ENCODE measurements around the gene ZAP70. TPM values are rescaled to one million over a fixed set of nuclear protein-coding genes. Genes with fewer than 3 reads are reported as not detected.

ZAP70 gene
- total and polyA plus RNA-seq, 2 of the 13 experiments (the other 11 are each of a cell fraction or from before 2014, with no cell fraction given): 0.51 to 4.0 TPM

DNA sequence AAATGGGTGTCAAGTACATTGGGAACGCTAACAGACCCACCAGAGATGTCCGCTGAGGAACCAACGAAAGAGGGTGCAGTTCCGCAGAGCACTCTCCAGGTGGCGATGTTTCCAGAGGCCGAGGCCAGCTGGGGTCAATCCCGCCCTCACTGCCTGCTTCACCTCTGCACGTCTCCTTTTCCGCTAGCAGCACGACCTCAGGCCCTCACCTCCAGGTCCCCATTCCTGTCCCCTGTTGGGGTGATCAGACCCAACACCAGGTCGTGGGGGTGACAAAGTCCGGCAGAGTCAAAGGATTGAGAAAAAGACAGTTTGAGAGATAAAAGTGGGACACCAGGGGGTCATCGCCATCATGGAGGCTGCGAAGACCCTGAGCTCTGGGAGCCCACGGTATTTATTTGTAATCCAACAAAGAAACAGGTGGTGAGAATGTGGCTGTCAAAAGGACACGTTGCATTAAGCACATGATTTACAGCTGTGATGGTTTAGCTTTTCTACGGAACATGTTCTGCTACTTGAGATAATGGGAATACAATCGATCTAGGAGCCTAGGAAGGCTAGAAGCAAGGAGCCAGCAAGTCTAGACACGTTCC is 27.3 kb downstream of the ZAP70 start (continued):
- TF ChIP-seq, protein P1, sequence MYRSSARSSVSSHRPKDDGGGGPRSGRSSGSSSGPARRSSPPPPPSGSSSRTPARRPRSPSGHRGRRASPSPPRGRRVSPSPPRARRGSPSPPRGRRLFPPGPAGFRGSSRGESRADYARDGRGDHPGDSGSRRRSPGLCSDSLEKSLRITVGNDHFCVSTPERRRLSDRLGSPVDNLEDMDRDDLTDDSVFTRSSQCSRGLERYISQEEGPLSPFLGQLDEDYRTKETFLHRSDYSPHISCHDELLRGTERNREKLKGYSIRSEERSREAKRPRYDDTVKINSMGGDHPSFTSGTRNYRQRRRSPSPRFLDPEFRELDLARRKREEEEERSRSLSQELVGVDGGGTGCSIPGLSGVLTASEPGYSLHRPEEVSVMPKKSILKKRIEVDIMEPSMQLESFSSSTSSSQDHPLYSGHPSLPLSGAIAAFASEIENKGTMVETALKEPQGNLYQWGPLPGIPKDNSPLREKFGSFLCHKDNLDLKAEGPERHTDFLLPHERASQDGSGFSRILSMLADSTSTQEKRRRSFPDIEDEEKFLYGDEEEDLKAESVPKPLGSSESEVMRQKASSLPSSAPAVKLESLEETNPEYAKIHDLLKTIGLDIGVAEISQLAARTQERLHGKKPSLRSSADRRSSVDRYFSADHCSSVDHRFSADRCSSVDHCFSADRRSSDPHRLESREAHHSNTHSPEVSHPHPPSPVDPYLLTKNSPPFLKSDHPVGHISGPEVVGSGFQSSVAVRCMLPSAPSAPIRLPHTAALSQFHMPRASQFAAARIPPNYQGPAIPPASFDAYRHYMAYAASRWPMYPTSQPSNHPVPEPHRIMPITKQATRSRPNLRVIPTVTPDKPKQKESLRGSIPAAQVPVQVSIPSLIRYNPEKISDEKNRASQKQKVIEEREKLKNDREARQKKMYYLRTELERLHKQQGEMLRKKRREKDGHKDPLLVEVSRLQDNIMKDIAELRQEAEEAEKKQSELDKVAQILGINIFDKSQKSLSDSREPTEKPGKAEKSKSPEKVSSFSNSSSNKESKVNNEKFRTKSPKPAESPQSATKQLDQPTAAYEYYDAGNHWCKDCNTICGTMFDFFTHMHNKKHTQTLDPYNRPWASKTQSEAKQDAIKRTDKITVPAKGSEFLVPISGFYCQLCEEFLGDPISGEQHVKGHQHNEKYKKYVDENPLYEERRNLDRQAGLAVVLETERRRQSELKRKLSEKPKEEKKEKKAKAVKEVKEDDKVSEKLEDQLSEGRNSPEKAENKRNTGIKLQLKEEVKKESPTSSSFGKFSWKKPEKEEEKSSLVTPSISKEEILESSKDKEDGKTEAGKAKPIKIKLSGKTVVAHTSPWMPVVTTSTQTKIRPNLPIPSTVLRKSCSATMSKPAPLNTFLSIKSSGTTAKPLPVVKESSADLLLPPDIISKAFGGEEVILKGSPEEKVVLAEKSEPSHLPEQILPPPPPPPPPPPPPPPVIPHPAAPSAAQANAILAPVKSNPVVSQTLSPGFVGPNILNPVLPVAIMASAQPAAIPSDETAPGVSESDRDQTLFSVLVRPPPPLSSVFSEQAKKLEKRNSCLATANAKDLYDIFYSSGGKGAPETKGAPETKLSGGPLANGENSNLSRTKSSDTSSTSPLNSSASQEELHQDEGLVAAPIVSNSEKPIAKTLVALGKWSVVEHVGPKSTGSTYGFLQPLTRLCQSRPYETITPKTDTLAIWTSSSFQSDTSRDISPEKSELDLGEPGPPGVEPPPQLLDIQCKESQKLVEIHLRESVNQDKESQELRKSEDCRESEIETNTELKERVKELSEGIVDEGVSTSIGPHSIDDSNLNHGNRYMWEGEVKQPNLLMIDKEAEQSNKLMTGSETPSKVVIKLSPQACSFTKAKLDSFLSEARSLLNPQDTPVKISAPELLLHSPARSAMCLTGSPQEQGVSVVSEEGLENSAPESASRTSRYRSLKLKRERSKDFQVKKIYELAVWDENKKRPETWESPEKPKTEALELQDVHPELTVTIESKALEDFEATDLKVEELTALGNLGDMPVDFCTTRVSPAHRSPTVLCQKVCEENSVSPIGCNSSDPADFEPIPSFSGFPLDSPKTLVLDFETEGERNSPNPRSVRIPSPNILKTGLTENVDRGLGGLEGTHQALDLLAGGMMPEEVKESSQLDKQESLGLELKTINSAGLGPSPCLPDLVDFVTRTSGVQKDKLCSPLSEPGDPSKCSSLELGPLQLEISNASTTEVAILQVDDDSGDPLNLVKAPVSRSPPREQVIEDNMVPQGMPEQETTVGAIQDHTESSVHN (CRISPR knock-in tag; IDR thresholded peaks at IDR 0.05): 0 out of 2 replicates have a peak, but pooled peaks have one; percentile 52
- TF ChIP-seq ZNF354B (CRISPR knock-in tag; IDR thresholded peaks at IDR 0.05) (0 out of 2 replicates have a peak, but pooled peaks have one; percentile 25), STAT5B (CRISPR knock-in tag; IDR thresholded peaks at IDR 0.05) (no peak), NAIF1 (CRISPR knock-in tag; IDR thresholded peaks at IDR 0.05; ENCODE audit: borderline replicate concordance) (no peak), SMAD1 (CRISPR knock-in tag; IDR thresholded peaks at IDR 0.05; ENCODE audit: borderline replicate concordance, low read depth) (no peak; the same call in 1 of the 2 replicates), GTF2F1 (IDR thresholded peaks at IDR 0.05; ENCODE audit: low read length) (no peak), ZNF7 (CRISPR knock-in tag; IDR thresholded peaks at IDR 0.05) (no peak), ZSCAN25 (CRISPR knock-in tag; IDR thresholded peaks at IDR 0.05) (peak; percentile 100), ZNF335 (CRISPR knock-in tag; IDR thresholded peaks at IDR 0.05) (no peak), ZFP1 (CRISPR knock-in tag; IDR thresholded peaks at IDR 0.05) (no peak), RAD51 (IDR thresholded peaks at IDR 0.05; ENCODE audit: borderline replicate concordance) (no peak), ZNF3 (CRISPR knock-in tag; IDR thresholded peaks at IDR 0.05) (no peak), POLR2A (IDR thresholded peaks at IDR 0.05; ENCODE audit: insufficient read depth in 1 of 2, low read depth in 2 of 2, low read length in 2 of 2) (no peak), KDM4B (CRISPR knock-in tag; IDR thresholded peaks at IDR 0.05) (no peak), FOXJ3 (CRISPR knock-in tag; IDR thresholded peaks at IDR 0.05; ENCODE audit: borderline replicate concordance) (no peak)
- TF ChIP-seq, protein P2, sequence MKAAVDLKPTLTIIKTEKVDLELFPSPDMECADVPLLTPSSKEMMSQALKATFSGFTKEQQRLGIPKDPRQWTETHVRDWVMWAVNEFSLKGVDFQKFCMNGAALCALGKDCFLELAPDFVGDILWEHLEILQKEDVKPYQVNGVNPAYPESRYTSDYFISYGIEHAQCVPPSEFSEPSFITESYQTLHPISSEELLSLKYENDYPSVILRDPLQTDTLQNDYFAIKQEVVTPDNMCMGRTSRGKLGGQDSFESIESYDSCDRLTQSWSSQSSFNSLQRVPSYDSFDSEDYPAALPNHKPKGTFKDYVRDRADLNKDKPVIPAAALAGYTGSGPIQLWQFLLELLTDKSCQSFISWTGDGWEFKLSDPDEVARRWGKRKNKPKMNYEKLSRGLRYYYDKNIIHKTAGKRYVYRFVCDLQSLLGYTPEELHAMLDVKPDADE (CRISPR knock-in tag; IDR thresholded peaks at IDR 0.05): no peak
- TF ChIP-seq, protein P3, sequence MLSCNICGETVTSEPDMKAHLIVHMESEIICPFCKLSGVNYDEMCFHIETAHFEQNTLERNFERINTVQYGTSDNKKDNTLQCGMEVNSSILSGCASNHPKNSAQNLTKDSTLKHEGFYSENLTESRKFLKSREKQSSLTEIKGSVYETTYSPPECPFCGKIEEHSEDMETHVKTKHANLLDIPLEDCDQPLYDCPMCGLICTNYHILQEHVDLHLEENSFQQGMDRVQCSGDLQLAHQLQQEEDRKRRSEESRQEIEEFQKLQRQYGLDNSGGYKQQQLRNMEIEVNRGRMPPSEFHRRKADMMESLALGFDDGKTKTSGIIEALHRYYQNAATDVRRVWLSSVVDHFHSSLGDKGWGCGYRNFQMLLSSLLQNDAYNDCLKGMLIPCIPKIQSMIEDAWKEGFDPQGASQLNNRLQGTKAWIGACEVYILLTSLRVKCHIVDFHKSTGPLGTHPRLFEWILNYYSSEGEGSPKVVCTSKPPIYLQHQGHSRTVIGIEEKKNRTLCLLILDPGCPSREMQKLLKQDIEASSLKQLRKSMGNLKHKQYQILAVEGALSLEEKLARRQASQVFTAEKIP (CRISPR knock-in tag; IDR thresholded peaks at IDR 0.05; ENCODE audit: borderline replicate concordance): no peak
- TF ChIP-seq, protein P4, sequence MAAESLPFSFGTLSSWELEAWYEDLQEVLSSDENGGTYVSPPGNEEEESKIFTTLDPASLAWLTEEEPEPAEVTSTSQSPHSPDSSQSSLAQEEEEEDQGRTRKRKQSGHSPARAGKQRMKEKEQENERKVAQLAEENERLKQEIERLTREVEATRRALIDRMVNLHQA (CRISPR knock-in tag; IDR thresholded peaks at IDR 0.05): no peak
- TF ChIP-seq, protein P5, sequence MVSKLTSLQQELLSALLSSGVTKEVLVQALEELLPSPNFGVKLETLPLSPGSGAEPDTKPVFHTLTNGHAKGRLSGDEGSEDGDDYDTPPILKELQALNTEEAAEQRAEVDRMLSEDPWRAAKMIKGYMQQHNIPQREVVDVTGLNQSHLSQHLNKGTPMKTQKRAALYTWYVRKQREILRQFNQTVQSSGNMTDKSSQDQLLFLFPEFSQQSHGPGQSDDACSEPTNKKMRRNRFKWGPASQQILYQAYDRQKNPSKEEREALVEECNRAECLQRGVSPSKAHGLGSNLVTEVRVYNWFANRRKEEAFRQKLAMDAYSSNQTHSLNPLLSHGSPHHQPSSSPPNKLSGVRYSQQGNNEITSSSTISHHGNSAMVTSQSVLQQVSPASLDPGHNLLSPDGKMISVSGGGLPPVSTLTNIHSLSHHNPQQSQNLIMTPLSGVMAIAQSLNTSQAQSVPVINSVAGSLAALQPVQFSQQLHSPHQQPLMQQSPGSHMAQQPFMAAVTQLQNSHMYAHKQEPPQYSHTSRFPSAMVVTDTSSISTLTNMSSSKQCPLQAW (CRISPR knock-in tag; IDR thresholded peaks at IDR 0.05): no peak
